NK-92 treated with Interleukin-12 subunit alpha and Interleukin-12 subunit beta, amount 100 ng/mL, for 24 hours (cell line): ENCODE results near the gene CALY.

Experiments
- DNase-seq: peaks from one replicate; lab custom pipeline; 2025; lab: John Stamatoyannopoulos, UW

The CALY gene

GRCh38 chr10:133310789-133311188 is 25.9 kb downstream of the CALY start:
- DNase-seq: no peak

GRCh38 chr10:133310399-133310755 is 26.3 kb downstream of the CALY start:
- DNase-seq: no peak

- DNase-seq: no peak
Observed at GRCh38 chr10:133309720-133310398, 26.8 kb downstream of the CALY start.

- peak; percentile 77 for DNase-seq
Observed at GRCh38 chr10:133309100-133309719, 27.5 kb downstream of the CALY start.

- DNase-seq: peak; percentile 76
Observed at GRCh38 chr10:133308421-133309099, 28.1 kb downstream of the CALY start, which contains the start of the genes TUBGCP2 and ZNF511. TSS of gene TUBGCP2 (minus strand) at chr10:133308872. CDS start at chr10:133302941, 5,931 bp downstream. TSS of gene ZNF511 (plus strand) at chr10:133308914. CDS start at chr10:133308944, 30 bp downstream.

- peak; percentile 68 for DNase-seq
Observed at GRCh38 chr10:133307776-133308420, 28.8 kb downstream of the CALY start.

GRCh38 chr10:133306941-133307379 is 29.7 kb downstream of the CALY start:
- no peak for DNase-seq

- no peak for DNase-seq
Observed at GRCh38 chr10:133306097-133306476, 30.6 kb downstream of the CALY start.

GRCh38 chr10:133303206-133303605 is 33.5 kb downstream of the CALY start:
- DNase-seq: no peak

- no peak for DNase-seq
Observed at GRCh38 chr10:133302230-133302629, 34.5 kb downstream of the CALY start.

GRCh38 chr10:133299738-133300137 is 37.0 kb downstream of the CALY start:
- DNase-seq: no peak

GRCh38 chr10:133299224-133299623 is 37.5 kb downstream of the CALY start:
- no peak for DNase-seq

- no peak for DNase-seq
Observed at GRCh38 chr10:133298466-133298865, 38.2 kb downstream of the CALY start.

- DNase-seq: no peak
Observed at GRCh38 chr10:133297504-133297903, 39.2 kb downstream of the CALY start.

GRCh38 chr10:133295426-133296320 is 41.0 kb downstream of the CALY start:
- DNase-seq: no peak

GRCh38 chr10:133294189-133294588 is 42.5 kb downstream of the CALY start:
- no peak for DNase-seq

GRCh38 chr10:133293810-133294119 is 42.9 kb downstream of the CALY start:
- no peak for DNase-seq

- no peak for DNase-seq
Observed at GRCh38 chr10:133292919-133293809, 43.5 kb downstream of the CALY start.

- no peak for DNase-seq
Observed at GRCh38 chr10:133289761-133290160, 46.9 kb downstream of the CALY start.

GRCh38 chr10:133287832-133288500 is 48.7 kb downstream of the CALY start:
- no peak for DNase-seq
